KBM-7 (cell line): ENCODE results near the gene CST9.
"Not testable (repeated sequence)": the region's sequence is repeated elsewhere in the genome, so short reads cannot be mapped to it uniquely, and the experiment has no call there.

Experiments
- DNase-seq: peaks from one replicate; pipeline ENCODE4 v3.0.0-alpha.2; 2015
- in situ Hi-C: fragments of 300-500 bp; cut with MboI; formaldehyde crosslinking; loops from 2 replicates; pipeline ENCODE4 v1.14.3; 2020; ENCODE audit warnings: low sequenced_read_pairs, low pct_unique_long_range_greater_than_20kb, mixed read lengths

Gene CST9

GRCh38 chr20:23639490-23639958 is 33.8 kb upstream of the CST9 start:
- in situ Hi-C loops = no loop called here
- no peak for DNase-seq

GRCh38 chr20:23638309-23638708 is 32.6 kb upstream of the CST9 start:
- in situ Hi-C loops = no loop called here
- no peak for DNase-seq

- peak; percentile 72 for DNase-seq
- in situ Hi-C loops = no loop called here
Observed at GRCh38 chr20:23637282-23638221, 31.8 kb upstream of the CST9 start, which contains the start of gene CST3. CST3 (minus strand) TSS chr20:23637955; CDS start chr20:23637862, 93 bp downstream.

- DNase-seq = no peak
- in situ Hi-C loops = no loop called here
Observed at GRCh38 chr20:23636908-23637281, 31.2 kb upstream of the CST9 start.

GRCh38 chr20:23636182-23636907 is 30.6 kb upstream of the CST9 start:
- in situ Hi-C loops = no loop called here

GRCh38 chr20:23635768-23636090 is 30.0 kb upstream of the CST9 start:
- DNase-seq, in situ Hi-C loops: not testable (repeated sequence)

More at GRCh38 chr20:23636182-23636907, 30.6 kb upstream of the CST9 start:
- no peak for DNase-seq

GRCh38 chr20:23634985-23635767 is 29.5 kb upstream of the CST9 start:
- DNase-seq = no peak
- in situ Hi-C loops = no loop called here

- in situ Hi-C loops = no loop called here
- DNase-seq = no peak
Observed at GRCh38 chr20:23634044-23634801, 28.5 kb upstream of the CST9 start.

- in situ Hi-C loops = no loop called here
- no peak for DNase-seq
Observed at GRCh38 chr20:23632711-23633573, 27.2 kb upstream of the CST9 start.

GRCh38 chr20:23631981-23632710 is 26.4 kb upstream of the CST9 start:
- DNase-seq = no peak
- in situ Hi-C loops = no loop called here

- in situ Hi-C loops = no loop called here
- no peak for DNase-seq
Observed at GRCh38 chr20:23631226-23631822, 25.6 kb upstream of the CST9 start.

- DNase-seq = no peak
- in situ Hi-C loops = no loop called here
Observed at GRCh38 chr20:23630392-23630849, 24.7 kb upstream of the CST9 start.

GRCh38 chr20:23629542-23630391 is 24.1 kb upstream of the CST9 start:
- in situ Hi-C loops = no loop called here
- DNase-seq = no peak

GRCh38 chr20:23629017-23629541 is 23.4 kb upstream of the CST9 start:
- in situ Hi-C loops = no loop called here
- no peak for DNase-seq

- no peak for DNase-seq
- in situ Hi-C loops = no loop called here
Observed at GRCh38 chr20:23628402-23629016, 22.8 kb upstream of the CST9 start.
